K562 (cell line): ENCODE results near the gene RGL2. TPM values are rescaled to one million over a fixed set of nuclear protein-coding genes. Genes with fewer than 3 reads are reported as not detected.

Source experiments
- ATAC-seq: fragments of 200-7000 bp; cut with Tn5 transposase; 3 replicates; pipeline ENCODE4 v1.9.1; 2020; ENCODE audit warnings: moderate library complexity
- Bru-seq: library from RNA; stranded (reverse); fragments of 400-500 nt; gene quantifications from one replicate; lab custom pipeline; 2021; lab: Mats Ljungman, UMichigan
- BruChase-seq, 2 experiments: library from RNA; stranded (reverse); fragments of 400-500 nt; gene quantifications; one replicate each; lab custom pipeline; 2021; lab: Mats Ljungman, UMichigan
- BruUV-seq: library from RNA; stranded (reverse); fragments of 400-500 nt; replicated peaks from 2 replicates; lab custom pipeline; 2021; lab: Mats Ljungman, UMichigan
- CTCF ChIA-PET: fragments of 300-600 bp; formaldehyde crosslinking; extraction: SDS; loops from one replicate; lab custom pipeline; 2021; ENCODE audit warnings: low intra/inter-chr PET ratio; lab: Yijun Ruan, JAX
- POLR2A ChIA-PET: fragments of 300-600, 350-650 bp; sonication (Branson Sonifier 250); formaldehyde crosslinking; extraction: SDS; loops from one replicate; lab custom pipeline; 2021; ENCODE audit warnings: antibody characterized with exemption, inconsistent platforms; lab: Yijun Ruan, JAX
- DNase-seq, 4 experiments: peaks; one replicate each; pipeline versions ENCODE4 v3.0.0 to v3.0.0-alpha.2; 2011 to 2018; ENCODE audit warnings: low spot score in 3 of 4, mixed read lengths in 3 of 4; ENCODE audit errors: extremely low read depth in 1 of 4
- FAIRE-seq: peaks from 2 replicates; lab custom pipeline; 2011; peaks lifted over from hg19 to GRCh38; lab: Jason Lieb, UNC
- H2AFZ ChIP-seq: 2 replicates; pipeline ENCODE4 v1.6.0; 2011; ENCODE audit warnings: low read depth, low read length, control low read depth, inconsistent platforms
- H3K27ac ChIP-seq: fragments of 200-600 bp; 3 replicates; pipeline ENCODE4 v1.8.0; 2011; ENCODE audit warnings: low read depth, mild to moderate bottlenecking, control low read depth, inconsistent platforms, low read length, moderate library complexity, mixed read lengths; ENCODE audit errors: extremely low read depth
- H3K27me3 ChIP-seq, 2 experiments: fragments of 300-600 bp in 1 of 2; 2 replicates in 1 of 2; 3 replicates in 1 of 2; pipeline versions ENCODE4 v1.6.0 to v1.8.0; 2011; ENCODE audit warnings: inconsistent platforms in 2 of 2, low read length in 2 of 2, mild to moderate bottlenecking in 1 of 2, mixed read lengths in 1 of 2, moderate library complexity in 1 of 2; ENCODE audit not compliant: control insufficient read depth in 2 of 2, insufficient read depth in 2 of 2
- H3K36me3 ChIP-seq: fragments of 300-600 bp; 3 replicates; pipeline ENCODE4 v1.8.0; 2011; ENCODE audit warnings: mild to moderate bottlenecking, low read length, inconsistent platforms; ENCODE audit not compliant: control insufficient read depth, insufficient read depth
- H3K4me1 ChIP-seq, 2 experiments: fragments of 200-600 bp in 1 of 2; replicated peaks in 1 of 2; 2 replicates in 1 of 2; 3 replicates in 1 of 2; pipeline versions ENCODE4 v1.5.1 to v1.8.0; 2011; ENCODE audit warnings: inconsistent platforms in 2 of 2, low read length in 2 of 2, mild to moderate bottlenecking in 1 of 2, mixed read lengths in 1 of 2, moderate library complexity in 1 of 2; ENCODE audit not compliant: control insufficient read depth in 2 of 2, insufficient read depth in 2 of 2
- H3K4me2 ChIP-seq: 2 replicates; pipeline ENCODE4 v1.6.1; 2011; ENCODE audit warnings: low read length, control low read depth, inconsistent platforms, mixed read lengths; ENCODE audit not compliant: insufficient read depth
- H3K4me3 ChIP-seq: fragments of 200-600 bp; sonication (generic), shearing (Covaris generic); 2 replicates; pipeline ENCODE4 v1.5.1; 2016; ENCODE audit warnings: control low read depth, inconsistent platforms
- H3K79me2 ChIP-seq: fragments of 200-600 bp; 3 replicates; pipeline ENCODE4 v1.8.0; 2011; ENCODE audit warnings: low read length, inconsistent platforms; ENCODE audit not compliant: control insufficient read depth, insufficient read depth
- H3K9ac ChIP-seq, 2 experiments: 2 replicates each; pipeline versions ENCODE4 v1.6.0 to v1.6.1; 2011; ENCODE audit warnings: low read depth in 2 of 2, low read length in 2 of 2, control low read depth in 1 of 2, inconsistent platforms in 1 of 2, mild to moderate bottlenecking in 1 of 2, mixed read lengths in 1 of 2; ENCODE audit not compliant: insufficient read depth in 1 of 2
- H3K9me1 ChIP-seq: one replicate; pipeline ENCODE4 v1.6.0; 2011; ENCODE audit warnings: inconsistent platforms, mild to moderate bottlenecking, low read length, moderate library complexity; ENCODE audit not compliant: control insufficient read depth, insufficient read depth
- H3K9me3 ChIP-seq: replicated peaks from 2 replicates; pipeline ENCODE4 v1.5.1; 2011; ENCODE audit warnings: low read depth, low read length, inconsistent platforms; ENCODE audit not compliant: control insufficient read depth, insufficient read depth
- H4K20me1 ChIP-seq: replicated peaks from 2 replicates; pipeline ENCODE4 v1.6.1; 2011; ENCODE audit warnings: low read length, inconsistent platforms, mixed read lengths; ENCODE audit not compliant: control insufficient read depth, insufficient read depth
- ATF2 ChIP-seq: sonication (generic); formaldehyde crosslinking; IDR thresholded peaks from 2 replicates; pipeline ENCODE4 v1.8.1; 2022; ENCODE audit warnings: missing genetic modification reagents
- GMEB1 ChIP-seq: fragments of 250-450 bp; sonication (Bioruptor Pico); IDR thresholded peaks from 2 replicates; pipeline ENCODE4 v1.4.0; 2020; ENCODE audit warnings: mild to moderate bottlenecking
- KDM2B ChIP-seq: fragments of 250-450 bp; sonication (Bioruptor Pico); IDR thresholded peaks from 2 replicates; pipeline ENCODE4 v1.8.0; 2021; ENCODE audit warnings: mild to moderate bottlenecking, moderate library complexity
- SNIP1 ChIP-seq: fragments of 450-650 bp; IDR thresholded peaks from 2 replicates; pipeline ENCODE4 v1.7.1; 2017; ENCODE audit warnings: low read depth, mild to moderate bottlenecking
- ZNF347 ChIP-seq: fragments of 450-650 bp; formaldehyde crosslinking; IDR thresholded peaks from 2 replicates; pipeline ENCODE4 v1.4.0; 2020; ENCODE audit warnings: low read depth, mild to moderate bottlenecking, moderate library complexity
- ZNF780A ChIP-seq: fragments of 250-450 bp; sonication (Bioruptor Pico); IDR thresholded peaks from 2 replicates; pipeline ENCODE4 v1.5.0; 2021; ENCODE audit warnings: mild to moderate bottlenecking
- ZNF785 ChIP-seq: fragments of 250-450 bp; sonication (Bioruptor Pico); IDR thresholded peaks from 2 replicates; pipeline ENCODE4 v1.4.0; 2020; ENCODE audit warnings: mild to moderate bottlenecking
- ZNF830 ChIP-seq: fragments of 250-450 bp; sonication (Bioruptor Pico); IDR thresholded peaks from 2 replicates; pipeline ENCODE4 v1.5.0; 2021; ENCODE audit warnings: mild to moderate bottlenecking
- WGBS: fragments of 100-300 bp; shearing (Covaris generic); methylation state at CpG from one replicate; pipeline ENCODE4 v1.1.6; 2016; ENCODE audit warnings: low coverage, mixed read lengths; ENCODE audit not compliant: insufficient coverage; ENCODE audit errors: missing lambda C conversion rate; 5-methylcytosine and 5-hydroxymethylcytosine counted together
- in situ Hi-C: fragments of 300-500 bp; cut with MboI; formaldehyde crosslinking; loops from 4 replicates; pipeline ENCODE4 v1.15.0; 2018; ENCODE audit warnings: inconsistent platforms, mixed read lengths
- intact Hi-C: fragments of 100-400 bp; cut with micrococcal nuclease; formaldehyde crosslinking; loops from 2 replicates; pipeline ENCODE4 v1.14.2; 2022
- long read RNA-seq, 3 experiments: library from polyadenylated mRNA in 2 of 3; library from RNA in 1 of 3; unstranded in 2 of 3; stranded (forward) in 1 of 3; transcript quantifications; one replicate each; pipeline ENCODE4 v2.0.0, GENCODE V29; 2019 to 2022
- polyA minus RNA-seq, 3 experiments: library from RNA; depleted of rRNA, polyadenylated mRNA; stranded (reverse); fragments of >200 nt; gene quantifications; 2 replicates each; pipeline ENCODE4 v1.2.3, GENCODE V29; 2011
- polyA plus RNA-seq, 8 experiments: library from polyadenylated mRNA; depleted of rRNA in 4 of 8; stranded (reverse) in 5 of 8; unstranded in 3 of 8; fragments of >200 nt; fragmentation: Nextera tagmentation in 2 of 8; fragmentation: Illumina TruSeq in 1 of 8; extraction: Ambion mirVana in 2 of 8; extraction: Trizol in 1 of 8; gene quantifications; 2 replicates each; pipeline versions ENCODE4 v1.2.1 to v1.2.3, GENCODE V29; 2011 to 2014; ENCODE audit warnings: inconsistent platforms in 1 of 8, missing spikeins in 1 of 8
- total RNA-seq, 7 experiments: library from RNA; depleted of rRNA in 6 of 7; stranded (reverse); fragments of >200 nt in 6 of 7; fragmentation: Illumina TruSeq in 2 of 7; extraction: Trizol in 2 of 7; gene quantifications; 2 replicates each; pipeline versions ENCODE4 v1.2.1 to v1.2.3, GENCODE V29; 2011 to 2021; ENCODE audit warnings: low replicate concordance in 1 of 7
- TF ChIP-seq, protein P1 (sequence below): fragments of 450-650 bp; formaldehyde crosslinking; IDR thresholded peaks from 2 replicates; pipeline ENCODE4 v1.4.0; 2020; ENCODE audit warnings: mild to moderate bottlenecking, moderate library complexity
- TF ChIP-seq, protein P2 (sequence below): fragments of 450-650 bp; IDR thresholded peaks from 2 replicates; pipeline ENCODE4 v1.6.1; 2016; ENCODE audit warnings: antibody characterized with exemption

Gene RGL2
- 218 and 476 TPM in 2 replicates for total RNA-seq (2011; cell fraction: chromatin; rRNA removed; ENCODE audit: low replicate concordance)
- 277 and 305 TPM in 2 replicates for total RNA-seq (2011; cell fraction: nucleolus; rRNA removed)
- 220 and 224 TPM in 2 replicates for total RNA-seq (2011; cell fraction: nucleoplasm; rRNA removed)
- total RNA-seq (2014; rRNA removed) (14.5 and 17.9 TPM in 2 replicates), total RNA-seq (2014; rRNA removed; fragmentation: Illumina TruSeq; extraction: Trizol) (11.8 and 14.6 TPM in 2 replicates), total RNA-seq (2015; rRNA removed; fragmentation: Illumina TruSeq; extraction: Trizol) (19.5 TPM in 2 replicates), total RNA-seq (2021) (43.0 and 54.6 TPM in 2 replicates), polyA plus RNA-seq (2011; rRNA removed) (46.6 and 77.3 TPM in 2 replicates), polyA plus RNA-seq (2014; fragmentation: Illumina TruSeq; extraction: Trizol) (27.5 and 35.1 TPM in 2 replicates), polyA plus RNA-seq (2014; fragmentation: Nextera tagmentation; extraction: Ambion mirVana) (1 to 10 TPM; 1.8 to 3.3 TPM), polyA plus RNA-seq (2014; rRNA removed) (43.1 and 57.1 TPM in 2 replicates), polyA minus RNA-seq (2011; rRNA and poly(A)+ RNA removed) (21.7 and 27.1 TPM in 2 replicates), Bru-seq, nascent RNA (percentile 72 among the genes with signal in this experiment), BruChase-seq, experiment 1, labeled RNA remaining after a 2-hour chase (percentile 72 among the genes with signal in this experiment), BruChase-seq, experiment 2, labeled RNA remaining after a 6-hour chase (percentile 81 among the genes with signal in this experiment)
- polyA plus RNA-seq (2011; cell fraction: cytosol; rRNA removed) = 39.5 and 39.8 TPM in 2 replicates
- 710 and 718 TPM in 2 replicates for polyA plus RNA-seq (2011; cell fraction: nucleus; rRNA removed)
- 41.6 and 85.7 TPM in 2 replicates for polyA plus RNA-seq (2012)
- polyA minus RNA-seq (2011; cell fraction: cytosol; rRNA and poly(A)+ RNA removed) = 13.8 and 17.8 TPM in 2 replicates
- 113 and 127 TPM in 2 replicates for polyA minus RNA-seq (2011; cell fraction: nucleus; rRNA and poly(A)+ RNA removed)
- long read RNA-seq, experiment 1, transcript RGL2-247 (18 exons, 3,278 nt) = major isoform, 20 of 150 reads
- long read RNA-seq, experiment 1, partial matches to known transcripts = 74 of 150 reads
- long read RNA-seq, experiment 1, other reads (novel, unspliced or antisense) = 56 of 150 reads
- long read RNA-seq, experiment 2, transcript RGL2-247 (18 exons, 3,278 nt) = major isoform, 5 of 34 reads
- long read RNA-seq, experiment 2, partial matches to known transcripts = 14 of 34 reads
- long read RNA-seq, experiment 2, other reads (novel, unspliced or antisense) = 15 of 34 reads
- long read RNA-seq, experiment 3, partial matches to known transcripts = 2 of 2 reads
- long read RNA-seq, experiment 3, other reads (novel, unspliced or antisense) = 0 of 2 reads

DNA sequence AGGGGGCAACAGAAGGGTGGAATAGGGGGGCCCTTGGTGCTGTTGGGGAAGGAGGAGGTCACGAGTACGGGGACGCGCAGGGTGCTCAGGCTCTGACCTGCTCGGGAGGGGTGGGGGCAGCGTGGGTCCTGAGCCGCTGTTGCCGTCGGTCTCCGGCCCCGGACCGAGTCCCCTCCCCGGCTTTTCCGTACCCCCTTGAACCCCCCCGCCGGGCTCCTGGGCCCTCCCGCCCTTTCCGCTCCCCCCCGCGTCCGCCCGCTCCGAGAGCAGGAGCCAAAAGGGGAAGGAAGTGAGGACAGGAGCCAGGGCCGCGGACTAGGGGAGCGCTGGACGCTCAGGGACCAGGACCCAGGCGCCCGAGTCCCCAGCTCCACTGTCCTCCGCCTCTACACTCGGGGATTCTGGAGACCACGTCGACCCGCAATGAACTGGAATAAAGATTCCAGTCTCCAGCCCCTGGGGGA is at the start of gene RGL2:
RGL2 (minus strand) TSS at position 170 of the 464 bp plus-strand sequence. CDS start 332 bp downstream, outside the sequence.
- H3K27me3 ChIP-seq = no peaks in the 10 kb centered on the region
- peak within 1 kb of the TSS; percentile 64 for H3K4me3 ChIP-seq
- no TSS peak for BruUV-seq
- WGBS = 1% methylated on average over 16 of the region's 34 CpGs
- POLR2A ChIA-PET = interaction anchor here (0.6 to 3.8 kb wide), 20 partner anchors 8 to 519 kb away, joined by 3 to 36 read pairs (median 4); partner anchors contain the start of genes B3GALT4, PFDN6, TAPBP and WDR46
- CTCF ChIA-PET = interaction anchor here (2.4 kb wide), 1 partner anchor 19 kb away, joined by 20 read pairs; no protein-coding TSS in a partner anchor
- peak within 1 kb of the TSS; percentile 95 for H3K4me2 ChIP-seq
- H3K9me3 ChIP-seq = no peaks in the 10 kb centered on the region
- H3K79me2 ChIP-seq = peaks cover 50% of the 10 kb centered on the region
- H3K9ac ChIP-seq = peak within 1 kb of the TSS; percentile 94 to 98
- no peak for FAIRE-seq
- H3K27ac ChIP-seq = peak within 1 kb of the TSS; percentile 94
- in situ Hi-C loops (no loop called here), intact Hi-C loops (loop anchor here (1.0 to 5.0 kb wide), 5 partner anchors 14 to 128 kb away; partner anchors contain the start of genes KIFC1 and PHF1)
- peaks cover 5% of the 10 kb centered on the region; the same call in 1 of the 2 replicates for H4K20me1 ChIP-seq
- H3K4me1 ChIP-seq = peaks cover 11 to 39% of the 10 kb centered on the region in 2 experiments
- peak; percentile 72 for ATAC-seq
- peaks cover 54% of the 10 kb centered on the region for H3K36me3 ChIP-seq
- peaks cover 5% of the 10 kb centered on the region for H3K9me1 ChIP-seq
- DNase-seq = peak; percentile 81 to 88 (median 83)
- H2AFZ ChIP-seq = peak within 1 kb of the TSS; percentile 76
- TF ChIP-seq ZNF830 (CRISPR knock-in tag) (peak; percentile 64; the same call in 1 of the 2 replicates), ZNF785 (CRISPR knock-in tag) (no peak), ZNF780A (CRISPR knock-in tag) (no peak), SNIP1 (0 out of 2 replicates have a peak, but pooled peaks have one; percentile 22), ATF2 (no peak), ZNF347 (CRISPR knock-in tag) (0 out of 2 replicates have a peak, but pooled peaks have one; percentile 13), KDM2B (CRISPR knock-in tag) (0 out of 2 replicates have a peak, but pooled peaks have one; percentile 31), GMEB1 (CRISPR knock-in tag) (0 out of 2 replicates have a peak, but pooled peaks have one; percentile 37)
- TF ChIP-seq, protein P1, sequence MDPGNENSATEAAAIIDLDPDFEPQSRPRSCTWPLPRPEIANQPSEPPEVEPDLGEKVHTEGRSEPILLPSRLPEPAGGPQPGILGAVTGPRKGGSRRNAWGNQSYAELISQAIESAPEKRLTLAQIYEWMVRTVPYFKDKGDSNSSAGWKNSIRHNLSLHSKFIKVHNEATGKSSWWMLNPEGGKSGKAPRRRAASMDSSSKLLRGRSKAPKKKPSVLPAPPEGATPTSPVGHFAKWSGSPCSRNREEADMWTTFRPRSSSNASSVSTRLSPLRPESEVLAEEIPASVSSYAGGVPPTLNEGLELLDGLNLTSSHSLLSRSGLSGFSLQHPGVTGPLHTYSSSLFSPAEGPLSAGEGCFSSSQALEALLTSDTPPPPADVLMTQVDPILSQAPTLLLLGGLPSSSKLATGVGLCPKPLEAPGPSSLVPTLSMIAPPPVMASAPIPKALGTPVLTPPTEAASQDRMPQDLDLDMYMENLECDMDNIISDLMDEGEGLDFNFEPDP (CRISPR knock-in tag) = 0 out of 2 replicates have a peak, but pooled peaks have one; percentile 75
- TF ChIP-seq, protein P2, sequence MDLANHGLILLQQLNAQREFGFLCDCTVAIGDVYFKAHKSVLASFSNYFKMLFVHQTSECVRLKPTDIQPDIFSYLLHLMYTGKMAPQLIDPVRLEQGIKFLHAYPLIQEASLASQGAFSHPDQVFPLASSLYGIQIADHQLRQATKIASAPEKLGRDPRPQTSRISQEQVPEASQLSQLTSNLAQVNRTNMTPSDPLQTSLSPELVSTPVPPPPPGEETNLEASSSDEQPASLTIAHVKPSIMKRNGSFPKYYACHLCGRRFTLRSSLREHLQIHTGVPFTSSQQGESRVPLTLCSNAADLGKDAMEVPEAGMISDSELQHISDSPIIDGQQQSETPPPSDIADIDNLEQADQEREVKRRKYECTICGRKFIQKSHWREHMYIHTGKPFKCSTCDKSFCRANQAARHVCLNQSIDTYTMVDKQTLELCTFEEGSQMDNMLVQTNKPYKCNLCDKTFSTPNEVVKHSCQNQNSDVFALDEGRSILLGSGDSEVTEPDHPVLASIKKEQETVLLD = peak; percentile 91; the same call in 1 of the 2 replicates
